Measurements from ENCODE around the gene GFER. TPM values are rescaled to one million over a fixed set of nuclear protein-coding genes. Genes with fewer than 3 reads are reported as not detected.

GFER gene
- polyA plus RNA-seq, 1 of the 3 experiments (the other 2 are of a cell fraction): 20.4 TPM

DNA sequence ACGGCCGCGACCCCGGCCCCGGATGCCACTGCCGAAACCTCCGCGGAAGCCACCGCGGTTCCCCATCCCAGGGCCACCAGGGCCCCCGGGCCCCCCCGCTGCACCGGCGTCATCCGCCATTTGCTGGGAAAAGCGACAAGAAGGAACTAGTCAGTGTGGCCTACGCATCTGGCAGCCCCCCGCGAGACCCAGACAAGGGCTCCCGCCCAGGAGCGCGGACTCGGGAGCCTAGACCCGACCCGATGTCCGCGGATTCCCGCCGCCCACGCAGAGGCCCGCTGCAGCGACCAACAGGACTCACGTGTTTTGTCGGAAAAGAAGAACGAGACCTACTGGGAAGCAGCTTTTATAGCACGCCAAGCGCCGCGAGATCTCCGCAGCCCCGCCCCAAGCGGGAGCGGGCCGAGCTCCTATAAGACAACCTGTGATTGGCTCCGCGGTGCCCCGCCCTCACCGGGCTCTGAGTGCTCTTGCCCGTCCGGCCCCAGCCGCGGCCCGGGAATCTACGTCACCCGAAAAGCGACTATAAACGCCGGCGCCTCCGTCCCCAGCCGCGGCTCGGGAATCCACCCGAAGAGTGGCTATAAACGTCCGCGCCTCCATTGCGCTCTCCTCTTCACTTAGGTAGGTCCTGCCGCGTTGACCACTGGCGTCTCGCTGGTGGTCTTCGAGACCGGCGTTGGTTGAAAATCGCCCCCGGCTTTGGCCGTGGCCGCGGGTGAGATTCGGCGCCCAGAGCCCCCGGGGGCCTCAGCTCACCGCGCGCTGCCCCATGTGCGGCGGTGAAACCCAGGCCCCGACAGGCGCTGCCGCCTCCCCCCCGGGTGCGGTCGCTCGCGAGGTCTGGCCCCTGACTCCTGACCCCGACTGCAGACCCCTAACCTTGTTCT is 19.2 kb upstream of the GFER start, which contains the start of gene RPS2 (continued):
- TF ChIP-seq, protein P1, sequence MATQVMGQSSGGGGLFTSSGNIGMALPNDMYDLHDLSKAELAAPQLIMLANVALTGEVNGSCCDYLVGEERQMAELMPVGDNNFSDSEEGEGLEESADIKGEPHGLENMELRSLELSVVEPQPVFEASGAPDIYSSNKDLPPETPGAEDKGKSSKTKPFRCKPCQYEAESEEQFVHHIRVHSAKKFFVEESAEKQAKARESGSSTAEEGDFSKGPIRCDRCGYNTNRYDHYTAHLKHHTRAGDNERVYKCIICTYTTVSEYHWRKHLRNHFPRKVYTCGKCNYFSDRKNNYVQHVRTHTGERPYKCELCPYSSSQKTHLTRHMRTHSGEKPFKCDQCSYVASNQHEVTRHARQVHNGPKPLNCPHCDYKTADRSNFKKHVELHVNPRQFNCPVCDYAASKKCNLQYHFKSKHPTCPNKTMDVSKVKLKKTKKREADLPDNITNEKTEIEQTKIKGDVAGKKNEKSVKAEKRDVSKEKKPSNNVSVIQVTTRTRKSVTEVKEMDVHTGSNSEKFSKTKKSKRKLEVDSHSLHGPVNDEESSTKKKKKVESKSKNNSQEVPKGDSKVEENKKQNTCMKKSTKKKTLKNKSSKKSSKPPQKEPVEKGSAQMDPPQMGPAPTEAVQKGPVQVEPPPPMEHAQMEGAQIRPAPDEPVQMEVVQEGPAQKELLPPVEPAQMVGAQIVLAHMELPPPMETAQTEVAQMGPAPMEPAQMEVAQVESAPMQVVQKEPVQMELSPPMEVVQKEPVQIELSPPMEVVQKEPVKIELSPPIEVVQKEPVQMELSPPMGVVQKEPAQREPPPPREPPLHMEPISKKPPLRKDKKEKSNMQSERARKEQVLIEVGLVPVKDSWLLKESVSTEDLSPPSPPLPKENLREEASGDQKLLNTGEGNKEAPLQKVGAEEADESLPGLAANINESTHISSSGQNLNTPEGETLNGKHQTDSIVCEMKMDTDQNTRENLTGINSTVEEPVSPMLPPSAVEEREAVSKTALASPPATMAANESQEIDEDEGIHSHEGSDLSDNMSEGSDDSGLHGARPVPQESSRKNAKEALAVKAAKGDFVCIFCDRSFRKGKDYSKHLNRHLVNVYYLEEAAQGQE (IDR thresholded peaks at IDR 0.05; ENCODE audit: low read depth, low read length): peak; percentile 79
- TF ChIP-seq EZH2phosphoT487 (IDR thresholded peaks at IDR 0.05; ENCODE audit: borderline replicate concordance, low read depth) (no peak), TEAD4 (IDR thresholded peaks at IDR 0.05; ENCODE audit: borderline replicate concordance, insufficient read depth) (0 out of 2 replicates have a peak, but pooled peaks have one; percentile 6), CHD2 (IDR thresholded peaks at IDR 0.05; ENCODE audit: low read length, partially characterized antibody) (peak; percentile 99), FOXJ3 (CRISPR knock-in tag; IDR thresholded peaks at IDR 0.05) (no peak), FOXM1 (IDR thresholded peaks at IDR 0.05; ENCODE audit: low read depth) (no peak), MXI1 (IDR thresholded peaks at IDR 0.05; ENCODE audit: low read depth, low read length) (peak; percentile 91), YY1 (IDR thresholded peaks at IDR 0.05; ENCODE audit: low read depth) (peak; percentile 77), RXRA (IDR thresholded peaks at IDR 0.05; ENCODE audit: borderline replicate concordance, low read depth) (no peak), GABPA (IDR thresholded peaks at IDR 0.05; ENCODE audit: low read depth) (peak; percentile 68)
- TF ChIP-seq, protein P2, sequence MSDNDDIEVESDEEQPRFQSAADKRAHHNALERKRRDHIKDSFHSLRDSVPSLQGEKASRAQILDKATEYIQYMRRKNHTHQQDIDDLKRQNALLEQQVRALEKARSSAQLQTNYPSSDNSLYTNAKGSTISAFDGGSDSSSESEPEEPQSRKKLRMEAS (IDR thresholded peaks at IDR 0.05; ENCODE audit: low read depth): peak; percentile 98
- TF ChIP-seq, protein P3, sequence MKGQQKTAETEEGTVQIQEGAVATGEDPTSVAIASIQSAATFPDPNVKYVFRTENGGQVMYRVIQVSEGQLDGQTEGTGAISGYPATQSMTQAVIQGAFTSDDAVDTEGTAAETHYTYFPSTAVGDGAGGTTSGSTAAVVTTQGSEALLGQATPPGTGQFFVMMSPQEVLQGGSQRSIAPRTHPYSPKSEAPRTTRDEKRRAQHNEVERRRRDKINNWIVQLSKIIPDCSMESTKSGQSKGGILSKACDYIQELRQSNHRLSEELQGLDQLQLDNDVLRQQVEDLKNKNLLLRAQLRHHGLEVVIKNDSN (IDR thresholded peaks at IDR 0.05; ENCODE audit: borderline replicate concordance, low read depth): no peak

DNA sequence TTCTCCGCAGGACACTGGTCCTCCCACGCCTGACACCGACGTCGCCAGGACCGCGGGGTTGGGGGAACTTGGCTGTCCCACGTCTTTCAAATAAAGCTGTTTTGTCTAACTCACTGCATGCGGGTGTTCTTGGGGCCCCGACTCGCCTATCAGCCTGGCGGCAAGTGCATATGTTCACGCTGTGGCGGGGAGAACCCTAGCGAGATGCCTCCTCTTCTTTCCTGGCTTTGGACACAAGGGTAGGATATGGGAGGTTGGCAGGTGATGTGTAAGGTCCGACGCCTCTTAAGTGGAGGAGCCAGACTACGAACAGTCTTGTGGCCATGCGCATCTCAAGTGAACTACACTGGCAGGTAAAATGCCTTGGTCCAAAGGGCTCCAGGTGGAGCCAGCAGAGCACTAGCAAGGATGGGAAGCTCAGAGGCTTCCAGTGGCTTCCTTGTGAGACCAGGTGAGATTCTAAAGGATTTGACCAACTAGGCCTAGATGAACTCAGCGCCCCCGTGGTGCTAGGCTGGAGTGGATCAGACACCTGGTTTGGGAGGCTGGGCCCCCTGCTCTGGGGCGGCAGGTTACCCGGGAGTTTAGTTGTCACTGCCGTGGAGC is 18.5 kb upstream of the GFER start:
- H3K4me2 ChIP-seq: peak overlapping the region; percentile 98
- H3K27me3 ChIP-seq (ENCODE audit: insufficient read depth): no peaks in the 10 kb centered on the region
- TF ChIP-seq NRF1 (IDR thresholded peaks at IDR 0.05; ENCODE audit: low read depth, low read length) (no peak), CHD2 (IDR thresholded peaks at IDR 0.05; ENCODE audit: low read length, partially characterized antibody) (peak; percentile 7)
- TF ChIP-seq, protein P4, sequence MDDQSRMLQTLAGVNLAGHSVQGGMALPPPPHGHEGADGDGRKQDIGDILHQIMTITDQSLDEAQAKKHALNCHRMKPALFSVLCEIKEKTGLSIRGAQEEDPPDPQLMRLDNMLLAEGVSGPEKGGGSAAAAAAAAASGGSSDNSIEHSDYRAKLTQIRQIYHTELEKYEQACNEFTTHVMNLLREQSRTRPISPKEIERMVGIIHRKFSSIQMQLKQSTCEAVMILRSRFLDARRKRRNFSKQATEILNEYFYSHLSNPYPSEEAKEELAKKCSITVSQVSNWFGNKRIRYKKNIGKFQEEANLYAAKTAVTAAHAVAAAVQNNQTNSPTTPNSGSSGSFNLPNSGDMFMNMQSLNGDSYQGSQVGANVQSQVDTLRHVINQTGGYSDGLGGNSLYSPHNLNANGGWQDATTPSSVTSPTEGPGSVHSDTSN (IDR thresholded peaks at IDR 0.05): no peak
- TF ChIP-seq, protein P2 (IDR thresholded peaks at IDR 0.05; ENCODE audit: low read depth): no peak
- peaks cover 19 to 24% of the 10 kb centered on the region in 2 experiments for H3K36me3 ChIP-seq (replicated peaks in 1 of 2; ENCODE audit: control insufficient read depth in 1 of 2, insufficient read depth in 2 of 2, low read length in 1 of 2)
- no peaks in the 10 kb centered on the region for H3K9me3 ChIP-seq
- peaks cover 0 to 38% of the 10 kb centered on the region in 2 experiments; a peak in 1 of 4 replicates for H3K4me1 ChIP-seq (ENCODE audit: control insufficient read depth in 1 of 2, insufficient read depth in 2 of 2, low read depth in 1 of 2, low read length in 1 of 2)
- peak overlapping the region; percentile 76 to 90; a peak in 3 of 4 replicates for H3K27ac ChIP-seq (ENCODE audit: low read depth in 2 of 2, low read length in 1 of 2)
- DNase-seq: no peak
- H3K79me2 ChIP-seq (ENCODE audit: insufficient read depth): peaks cover 61% of the 10 kb centered on the region
- WGBS (ENCODE audit: low lambda C conversion rate): 15% methylated on average over 20 of the region's 24 CpGs
- ChIA-PET CTCF (interaction anchor here (0.9 to 2.8 kb wide), 6 partner anchors 9 to 188 kb away, joined by 3 to 12 read pairs (median 4); no protein-coding TSS in a partner anchor), POLR2A (interaction anchor here (0.6 to 2.0 kb wide), 27 partner anchors 10 to 545 kb away, joined by 3 to 17 read pairs (median 5); partner anchors contain the start of genes GFER, MSRB1, NOXO1 and NUBP2)
- peaks cover 37% of the 10 kb centered on the region for H4K20me1 ChIP-seq (ENCODE audit: insufficient read depth)
- peaks cover 33% of the 10 kb centered on the region for H3F3A ChIP-seq (replicated peaks; ENCODE audit: insufficient read depth)
- H3K9ac ChIP-seq: peak overlapping the region; percentile 92
- H2AFZ ChIP-seq (ENCODE audit: low read depth): no peak overlapping the region
- peak overlapping the region; percentile 86 to 98 for H3K4me3 ChIP-seq (ENCODE audit: low read depth in 2 of 2, low read length in 1 of 2)
- no peaks in the 10 kb centered on the region for H3K9me2 ChIP-seq
